ENCODE measurements around the gene SPIRE1.
"Not testable (repeated sequence)": the region's sequence is repeated elsewhere in the genome, so short reads cannot be mapped to it uniquely, and the experiment has no call there.

The SPIRE1 gene

DNA sequence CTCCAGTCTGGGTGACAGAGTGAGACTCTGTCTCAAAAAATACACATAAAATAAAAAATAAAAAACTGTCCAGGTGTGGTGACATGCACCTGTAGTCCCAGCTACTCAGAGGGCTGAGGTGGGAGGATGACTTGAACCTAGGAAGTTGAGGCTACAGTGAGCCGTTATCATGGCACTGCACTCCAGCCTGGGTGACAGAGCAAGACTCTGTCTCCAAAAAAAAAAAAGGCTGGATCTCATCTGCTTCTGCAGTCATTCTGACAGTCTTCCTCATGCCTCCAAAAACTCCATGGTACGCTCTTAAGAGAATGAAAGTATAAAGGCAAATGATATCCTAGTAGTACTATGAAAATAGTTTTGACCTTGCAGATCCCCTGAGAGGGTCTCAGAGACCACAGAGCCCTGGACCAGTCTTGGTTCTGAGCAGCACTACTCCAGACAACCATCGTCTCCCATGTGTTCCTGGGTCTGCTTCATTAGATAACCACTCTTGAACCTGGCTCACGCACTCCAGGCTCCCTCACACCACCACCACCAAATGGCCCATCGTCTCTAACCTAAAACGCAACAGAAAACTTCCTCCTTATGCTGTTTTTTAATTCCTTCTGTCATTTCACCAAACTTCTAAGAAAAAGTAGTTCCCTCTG lies 26.0 kb downstream of the SPIRE1 start:
- ATAC-seq (no peak), DNase-seq (ENCODE audit: low spot score in 2 of 2) (no peak)
- no peak overlapping the region for H3K27ac Mint-ChIP-seq

DNA sequence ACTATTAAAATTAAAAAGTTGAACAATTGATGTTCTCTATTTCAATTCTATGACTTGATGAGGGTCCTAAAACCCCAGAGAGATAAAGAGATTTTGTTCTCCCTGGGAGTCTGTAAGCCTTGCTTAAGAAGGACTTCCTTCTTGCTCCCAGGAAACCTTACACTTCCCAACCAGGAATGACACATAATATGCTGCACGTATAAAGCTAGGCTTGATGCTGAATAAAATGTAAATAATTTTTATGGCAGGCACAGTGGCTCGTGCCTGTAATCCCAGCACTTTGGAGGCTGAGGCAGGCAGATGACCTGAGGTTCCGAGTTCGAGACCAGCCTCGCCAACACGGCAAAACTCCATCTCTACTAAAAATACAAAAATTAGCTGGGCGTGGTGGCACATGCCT lies 27.8 kb downstream of the SPIRE1 start:
- ATAC-seq (no peak), DNase-seq (ENCODE audit: low spot score in 2 of 2) (no peak)
- no peaks in the 10 kb centered on the region for H3K9me3 Mint-ChIP-seq
- no peaks in the 10 kb centered on the region for H3K36me3 Mint-ChIP-seq
- no peak overlapping the region for H3K4me3 Mint-ChIP-seq
- H3K4me1 Mint-ChIP-seq, result peaks cover 7% of the 10 kb centered on the region
- H3K27ac Mint-ChIP-seq, result no peak overlapping the region

More for the DNA sequence above, 26.0 kb downstream of the SPIRE1 start:
- no peaks in the 10 kb centered on the region for H3K36me3 Mint-ChIP-seq
- H3K4me3 Mint-ChIP-seq, result no peak overlapping the region
- H3K4me1 Mint-ChIP-seq, result peaks cover 7% of the 10 kb centered on the region
- H3K9me3 Mint-ChIP-seq, result no peaks in the 10 kb centered on the region

GRCh38 chr18:12628706-12629702 lies 28.9 kb downstream of the SPIRE1 start:
- Mint-ChIP-seq H3K4me3 (no peak overlapping the region), H3K36me3 (no peaks in the 10 kb centered on the region), H3K27ac (no peak overlapping the region), H3K4me1 (peaks cover 7% of the 10 kb centered on the region), H3K9me3 (no peaks in the 10 kb centered on the region)
- DNase-seq (ENCODE audit: low spot score in 2 of 2) (no peak), ATAC-seq (peak; percentile 95)

- H3K27ac Mint-ChIP-seq; H3K9me3 Mint-ChIP-seq; H3K36me3 Mint-ChIP-seq; ATAC-seq; H3K4me1 Mint-ChIP-seq; H3K4me3 Mint-ChIP-seq; DNase-seq (ENCODE audit: low spot score in 2 of 2): not testable (repeated sequence)
Measured at GRCh38 chr18:12627199-12627598, 30.7 kb downstream of the SPIRE1 start.

- Mint-ChIP-seq H3K4me3 (no peak overlapping the region), H3K36me3 (no peaks in the 10 kb centered on the region), H3K27ac (no peak overlapping the region), H3K4me1 (peaks cover 7% of the 10 kb centered on the region), H3K9me3 (no peaks in the 10 kb centered on the region)
- no peak for DNase-seq (ENCODE audit: low spot score in 2 of 2)
- ATAC-seq, result no peak
Measured at GRCh38 chr18:12625241-12625640, 32.7 kb downstream of the SPIRE1 start.

DNA sequence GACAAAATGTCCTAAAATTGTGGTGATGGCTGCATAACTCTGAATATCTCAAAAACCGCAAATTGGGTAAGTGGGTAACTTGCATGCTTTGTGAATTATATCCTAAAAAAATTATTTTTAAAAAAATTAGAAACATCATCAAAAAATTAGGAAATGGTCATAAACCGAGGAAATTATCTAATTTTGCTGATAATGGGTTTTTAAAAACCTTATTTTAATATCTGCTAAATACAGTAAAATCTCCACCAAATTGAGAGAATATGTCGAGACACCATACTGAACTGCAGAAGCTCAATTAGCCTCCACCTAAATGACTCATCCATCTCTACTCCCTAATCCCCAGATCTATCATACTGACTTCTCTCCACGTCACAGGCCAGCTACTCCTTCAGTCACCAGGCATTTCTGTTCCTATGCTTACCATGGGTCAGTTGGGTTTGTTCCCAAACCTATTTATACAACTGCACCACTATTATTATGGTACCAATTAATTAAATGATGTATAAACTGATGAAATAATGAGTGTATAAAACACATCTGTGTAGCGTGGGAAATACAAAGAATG lies 36.1 kb downstream of the SPIRE1 start:
- Mint-ChIP-seq H3K4me3 (no peak overlapping the region), H3K4me1 (no peaks in the 10 kb centered on the region), H3K27ac (no peak overlapping the region), H3K9me3 (no peaks in the 10 kb centered on the region), H3K36me3 (no peaks in the 10 kb centered on the region)
- ATAC-seq (no peak), DNase-seq (ENCODE audit: low spot score in 2 of 2) (no peak)

DNA sequence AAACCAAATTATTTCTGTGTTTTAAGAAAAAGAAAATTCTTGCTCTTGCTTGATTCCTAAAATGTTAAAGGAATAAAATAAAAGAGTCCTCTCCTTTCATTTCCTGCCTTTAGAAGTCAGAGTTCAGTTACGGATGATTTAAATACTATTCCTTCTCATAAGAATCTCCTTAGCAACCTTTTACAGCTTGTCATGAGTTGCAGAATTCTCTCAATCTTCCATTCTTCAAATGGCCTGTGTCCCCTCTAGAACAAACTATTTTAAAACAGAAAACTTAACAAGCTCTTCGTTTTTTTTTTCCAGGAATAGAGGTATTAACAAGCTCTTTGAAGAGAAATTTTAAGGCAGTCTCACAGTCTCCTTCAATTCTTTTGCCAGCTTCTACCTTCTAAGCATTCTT lies 42.2 kb downstream of the SPIRE1 start:
- Mint-ChIP-seq H3K4me1 (no peaks in the 10 kb centered on the region), H3K9me3 (no peaks in the 10 kb centered on the region), H3K4me3 (no peak overlapping the region), H3K36me3 (no peaks in the 10 kb centered on the region), H3K27ac (no peak overlapping the region)
- ATAC-seq (no peak), DNase-seq (ENCODE audit: low spot score in 2 of 2) (no peak)

- Mint-ChIP-seq H3K4me1 (no peaks in the 10 kb centered on the region), H3K27ac (no peak overlapping the region), H3K36me3 (no peaks in the 10 kb centered on the region), H3K4me3 (no peak overlapping the region), H3K9me3 (no peaks in the 10 kb centered on the region)
- ATAC-seq, result no peak
- no peak for DNase-seq (ENCODE audit: low spot score in 2 of 2)
Measured at GRCh38 chr18:12608301-12608700, 49.6 kb downstream of the SPIRE1 start.

DNA sequence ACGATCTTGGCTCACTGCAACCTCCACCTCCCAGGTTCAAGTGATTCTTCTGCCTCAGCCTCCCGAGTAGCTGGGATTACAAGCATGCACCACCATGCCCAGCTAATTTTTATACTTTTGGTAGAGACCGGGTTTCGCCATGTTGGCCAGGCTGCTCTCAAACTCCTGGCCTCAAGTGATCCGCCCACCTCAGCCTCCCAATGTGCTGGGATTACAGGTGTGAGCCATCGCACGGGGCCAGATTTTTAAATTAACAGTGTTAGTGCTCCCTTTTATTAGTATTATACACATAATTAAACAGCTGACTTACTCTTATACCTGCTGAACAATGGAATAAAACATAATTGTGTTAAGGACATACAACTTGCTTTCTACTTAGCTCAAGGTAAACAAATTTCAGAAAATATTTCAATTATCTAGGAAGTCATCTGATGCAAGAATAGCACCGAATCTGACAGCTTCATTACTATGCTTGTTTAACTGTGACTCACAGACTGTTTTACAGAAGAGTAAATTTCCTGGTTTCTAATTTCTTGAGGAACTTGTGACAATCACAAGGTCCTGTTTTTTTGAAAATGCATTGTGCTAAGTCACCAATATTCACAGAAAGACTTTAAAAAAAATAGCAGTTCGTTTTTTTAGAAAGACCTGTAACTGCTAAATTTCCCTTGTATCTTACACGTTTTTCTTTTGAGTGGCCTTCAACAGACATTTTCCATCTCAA lies 51.2 kb downstream of the SPIRE1 start:
- no peaks in the 10 kb centered on the region for H3K9me3 Mint-ChIP-seq
- H3K36me3 Mint-ChIP-seq, result no peaks in the 10 kb centered on the region
- H3K27ac Mint-ChIP-seq, result no peak overlapping the region
- ATAC-seq (no peak), DNase-seq (ENCODE audit: low spot score in 2 of 2) (no peak)
- no peaks in the 10 kb centered on the region for H3K4me1 Mint-ChIP-seq
- no peak overlapping the region for H3K4me3 Mint-ChIP-seq

DNA sequence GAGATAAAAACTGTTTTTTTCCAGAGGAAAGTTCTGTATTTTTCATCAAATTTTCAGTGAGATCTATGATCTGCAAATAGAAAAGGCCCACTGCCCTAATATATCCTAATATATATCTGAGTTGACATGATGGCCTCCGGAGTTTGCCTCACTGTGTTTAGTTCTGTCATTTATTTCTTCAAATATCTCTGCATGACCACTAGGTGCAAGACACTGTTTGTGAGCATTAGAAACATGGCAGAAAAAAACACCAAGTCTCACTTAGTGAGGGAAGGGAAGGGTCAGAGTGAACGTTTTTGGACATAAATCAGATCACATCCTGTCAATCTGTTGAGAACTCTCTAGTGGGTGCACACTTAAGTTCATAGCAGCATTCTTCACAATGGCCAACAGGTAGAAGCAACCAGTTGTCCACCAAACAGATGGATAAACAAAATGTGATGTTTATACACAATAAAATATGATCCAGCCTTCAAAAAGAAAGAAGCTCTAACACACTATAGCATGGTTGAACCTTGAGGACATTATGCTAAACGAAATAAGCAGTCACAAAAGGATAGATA lies 53.4 kb downstream of the SPIRE1 start:
- Mint-ChIP-seq H3K4me3 (no peak overlapping the region), H3K27ac (no peak overlapping the region), H3K36me3 (no peaks in the 10 kb centered on the region), H3K9me3 (no peaks in the 10 kb centered on the region), H3K4me1 (no peaks in the 10 kb centered on the region)
- ATAC-seq, result no peak
- no peak for DNase-seq (ENCODE audit: low spot score in 2 of 2)

DNA sequence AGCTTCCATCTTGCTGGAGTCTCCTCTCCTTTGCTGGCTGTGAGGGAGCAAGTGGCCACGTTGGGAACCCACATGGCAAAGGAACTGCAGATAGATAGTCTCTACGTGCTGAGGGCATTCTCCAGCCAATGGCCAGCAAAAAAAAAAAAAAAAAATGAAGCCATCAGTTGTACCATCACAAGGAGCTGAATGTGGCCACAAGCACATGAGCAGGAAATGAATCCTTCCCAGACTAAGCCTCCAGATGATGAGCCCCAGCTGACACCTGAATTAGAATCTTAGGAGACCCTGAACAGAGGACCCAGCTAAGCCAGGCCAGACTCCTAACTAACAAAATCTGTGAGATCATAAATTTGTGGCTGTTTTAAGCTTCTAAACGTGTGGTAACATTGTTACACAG lies 57.9 kb downstream of the SPIRE1 start:
- Mint-ChIP-seq H3K4me3 (no peak overlapping the region), H3K36me3 (no peaks in the 10 kb centered on the region), H3K27ac (no peak overlapping the region), H3K9me3 (no peaks in the 10 kb centered on the region), H3K4me1 (peaks cover 7% of the 10 kb centered on the region)
- DNase-seq (ENCODE audit: low spot score in 2 of 2) (no peak), ATAC-seq (no peak)

DNA sequence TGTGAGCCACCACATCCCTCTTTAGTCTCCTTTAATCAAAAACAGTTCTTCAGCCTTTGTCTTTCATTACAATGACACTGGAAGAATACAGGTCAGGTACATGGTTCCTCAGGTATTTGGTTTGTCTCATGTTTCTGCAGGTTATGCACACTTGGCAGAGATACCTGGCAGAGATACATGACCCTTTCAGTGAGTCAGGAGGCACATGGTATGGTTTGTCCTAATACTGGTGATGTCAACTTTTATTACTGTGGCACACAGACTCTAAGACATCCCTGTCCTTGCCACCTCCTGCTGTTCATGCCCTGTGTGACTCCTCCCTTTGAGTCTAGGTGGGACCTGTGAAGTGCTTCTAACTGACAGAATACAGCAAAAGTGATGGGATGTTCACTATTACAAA lies 58.4 kb downstream of the SPIRE1 start:
- DNase-seq (ENCODE audit: low spot score in 2 of 2) (no peak), ATAC-seq (no peak)
- Mint-ChIP-seq H3K4me1 (peaks cover 7% of the 10 kb centered on the region), H3K36me3 (no peaks in the 10 kb centered on the region), H3K4me3 (no peak overlapping the region), H3K27ac (no peak overlapping the region), H3K9me3 (no peaks in the 10 kb centered on the region)

DNA sequence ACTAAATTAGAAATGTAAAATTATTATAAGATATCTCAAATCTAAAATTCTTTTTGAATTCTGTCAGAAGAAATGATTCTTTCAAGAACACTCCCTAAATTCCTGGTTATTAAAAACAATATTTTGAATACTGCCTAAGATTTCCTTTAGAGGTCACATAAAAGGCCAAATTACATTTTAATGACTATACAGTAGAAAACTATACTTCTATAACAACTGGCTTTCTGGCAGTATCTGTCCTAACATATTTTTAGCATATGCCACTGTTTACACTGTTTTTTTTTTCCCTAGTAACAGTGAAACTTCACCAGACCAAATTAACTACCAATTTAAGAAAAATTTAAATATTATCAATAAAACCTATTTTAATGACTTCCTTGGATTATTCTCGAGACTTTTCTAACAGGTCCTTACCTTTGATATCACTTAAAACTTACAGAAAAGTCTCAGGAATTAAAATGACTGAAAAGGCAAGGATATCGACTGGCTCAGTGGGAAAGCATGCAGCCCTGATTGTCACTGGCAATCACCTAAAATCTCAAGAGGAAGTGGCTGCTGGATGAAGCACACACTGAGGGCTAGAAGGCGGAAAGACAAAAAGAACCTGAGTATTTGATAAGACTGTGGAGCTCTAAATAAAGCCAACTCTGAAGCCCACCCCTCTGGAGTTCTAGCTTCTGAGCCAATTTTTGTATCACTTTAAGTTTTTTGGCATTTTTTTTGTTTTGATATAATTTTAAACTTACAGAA lies 59.6 kb downstream of the SPIRE1 start:
- Mint-ChIP-seq H3K27ac (no peak overlapping the region), H3K36me3 (no peaks in the 10 kb centered on the region), H3K4me3 (no peak overlapping the region), H3K9me3 (no peaks in the 10 kb centered on the region), H3K4me1 (peaks cover 7% of the 10 kb centered on the region)
- ATAC-seq (no peak), DNase-seq (ENCODE audit: low spot score in 2 of 2) (no peak)

DNA sequence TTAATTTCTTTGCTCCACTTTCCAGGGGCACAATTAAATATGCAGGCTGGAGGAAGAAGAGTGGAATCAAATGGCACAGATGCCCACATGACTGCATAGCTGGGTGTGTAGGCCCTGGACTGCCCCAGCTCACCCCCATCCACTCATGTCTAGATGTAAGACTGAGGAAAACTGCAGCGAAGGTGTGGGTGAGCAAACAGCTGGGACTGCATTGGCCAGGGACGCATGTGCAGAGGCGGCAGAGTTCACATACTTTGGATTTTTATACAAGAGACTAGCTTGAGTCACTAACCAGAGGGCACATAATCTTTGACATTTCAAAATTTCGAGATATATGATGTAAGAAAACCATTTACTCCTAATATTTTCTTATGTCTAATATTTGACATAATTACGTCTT lies 60.1 kb downstream of the SPIRE1 start:
- H3K4me3 Mint-ChIP-seq, result no peak overlapping the region
- no peaks in the 10 kb centered on the region for H3K9me3 Mint-ChIP-seq
- no peak for ATAC-seq
- no peak overlapping the region for H3K27ac Mint-ChIP-seq
- no peaks in the 10 kb centered on the region for H3K36me3 Mint-ChIP-seq
- DNase-seq (ENCODE audit: low spot score in 2 of 2), result no peak
- peaks cover 7% of the 10 kb centered on the region for H3K4me1 Mint-ChIP-seq
